ENCODE results near the gene KLK2.

Gene KLK2

DNA sequence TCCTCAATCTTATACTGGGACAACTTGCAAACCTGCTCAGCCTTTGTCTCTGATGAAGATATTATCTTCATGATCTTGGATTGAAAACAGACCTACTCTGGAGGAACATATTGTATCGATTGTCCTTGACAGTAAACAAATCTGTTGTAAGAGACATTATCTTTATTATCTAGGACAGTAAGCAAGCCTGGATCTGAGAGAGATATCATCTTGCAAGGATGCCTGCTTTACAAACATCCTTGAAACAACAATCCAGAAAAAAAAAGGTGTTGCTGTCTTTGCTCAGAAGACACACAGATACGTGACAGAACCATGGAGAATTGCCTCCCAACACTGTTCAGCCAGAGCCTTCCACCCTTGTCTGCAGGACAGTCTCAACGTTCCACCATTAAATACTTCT lies 22.5 kb upstream of the KLK2 start:
- DNase-seq (ENCODE audit: low spot score) = no peak

DNA sequence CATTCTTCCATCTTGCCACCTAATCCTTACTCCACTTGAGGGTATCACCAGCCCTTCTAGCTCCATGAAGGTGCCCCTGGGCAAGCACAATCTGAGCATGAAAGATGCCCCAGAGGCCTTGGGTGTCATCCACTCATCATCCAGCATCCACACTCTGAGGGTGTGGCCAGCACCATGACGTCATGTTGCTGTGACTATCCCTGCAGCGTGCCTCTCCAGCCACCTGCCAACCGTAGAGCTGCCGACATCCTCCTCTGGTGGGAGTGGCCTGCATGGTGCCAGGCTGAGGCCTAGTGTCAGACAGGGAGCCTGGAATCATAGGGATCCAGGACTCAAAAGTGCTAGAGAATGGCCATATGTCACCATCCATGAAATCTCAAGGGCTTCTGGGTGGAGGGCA lies 21.6 kb upstream of the KLK2 start:
- no peak for DNase-seq (ENCODE audit: low spot score)

DNA sequence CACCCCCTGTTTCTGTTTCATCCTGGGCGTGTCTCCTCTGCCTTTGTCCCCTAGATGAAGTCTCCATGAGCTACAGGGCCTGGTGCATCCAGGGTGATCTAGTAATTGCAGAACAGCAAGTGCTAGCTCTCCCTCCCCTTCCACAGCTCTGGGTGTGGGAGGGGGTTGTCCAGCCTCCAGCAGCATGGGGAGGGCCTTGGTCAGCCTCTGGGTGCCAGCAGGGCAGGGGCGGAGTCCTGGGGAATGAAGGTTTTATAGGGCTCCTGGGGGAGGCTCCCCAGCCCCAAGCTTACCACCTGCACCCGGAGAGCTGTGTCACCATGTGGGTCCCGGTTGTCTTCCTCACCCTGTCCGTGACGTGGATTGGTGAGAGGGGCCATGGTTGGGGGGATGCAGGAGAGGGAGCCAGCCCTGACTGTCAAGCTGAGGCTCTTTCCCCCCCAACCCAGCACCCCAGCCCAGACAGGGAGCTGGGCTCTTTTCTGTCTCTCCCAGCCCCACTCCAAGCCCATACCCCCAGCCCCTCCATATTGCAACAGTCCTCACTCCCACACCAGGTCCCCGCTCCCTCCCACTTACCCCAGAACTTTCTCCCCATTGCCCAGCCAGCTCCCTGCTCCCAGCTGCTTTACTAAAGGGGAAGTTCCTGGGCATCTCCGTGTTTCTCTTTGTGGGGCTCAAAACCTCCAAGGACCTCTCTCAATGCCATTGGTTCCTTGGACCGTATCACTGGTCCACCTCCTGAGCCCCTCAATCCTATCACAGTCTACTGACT lies 18.4 kb upstream of the KLK2 start, which contains the start of gene KLK3:
Gene KLK3 (plus strand): TSS at position 280 of the 775 bp plus-strand sequence. CDS start 41 bp downstream, at position 321.
- no peak for DNase-seq (ENCODE audit: low spot score)

DNA sequence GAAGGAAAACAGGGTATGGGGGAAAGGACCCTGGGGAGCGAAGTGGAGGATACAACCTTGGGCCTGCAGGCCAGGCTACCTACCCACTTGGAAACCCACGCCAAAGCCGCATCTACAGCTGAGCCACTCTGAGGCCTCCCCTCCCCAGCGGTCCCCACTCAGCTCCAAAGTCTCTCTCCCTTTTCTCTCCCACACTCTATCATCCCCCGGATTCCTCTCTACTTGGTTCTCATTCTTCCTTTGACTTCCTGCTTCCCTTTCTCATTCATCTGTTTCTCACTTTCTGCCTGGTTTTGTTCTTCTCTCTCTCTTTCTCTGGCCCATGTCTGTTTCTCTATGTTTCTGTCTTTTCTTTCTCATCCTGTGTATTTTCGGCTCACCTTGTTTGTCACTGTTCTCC lies 15.9 kb upstream of the KLK2 start:
- DNase-seq (ENCODE audit: low spot score) = no peak

DNA sequence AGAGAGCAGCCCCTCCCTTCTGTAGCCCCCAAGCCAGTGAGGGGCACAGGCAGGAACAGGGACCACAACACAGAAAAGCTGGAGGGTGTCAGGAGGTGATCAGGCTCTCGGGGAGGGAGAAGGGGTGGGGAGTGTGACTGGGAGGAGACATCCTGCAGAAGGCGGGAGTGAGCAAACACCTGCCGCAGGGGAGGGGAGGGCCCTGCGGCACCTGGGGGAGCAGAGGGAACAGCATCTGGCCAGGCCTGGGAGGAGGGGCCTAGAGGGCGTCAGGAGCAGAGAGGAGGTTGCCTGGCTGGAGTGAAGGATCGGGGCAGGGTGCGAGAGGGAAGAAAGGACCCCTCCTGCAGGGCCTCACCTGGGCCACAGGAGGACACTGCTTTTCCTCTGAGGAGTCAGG lies 14.4 kb upstream of the KLK2 start:
- DNase-seq (ENCODE audit: low spot score) = peak; percentile 52

DNA sequence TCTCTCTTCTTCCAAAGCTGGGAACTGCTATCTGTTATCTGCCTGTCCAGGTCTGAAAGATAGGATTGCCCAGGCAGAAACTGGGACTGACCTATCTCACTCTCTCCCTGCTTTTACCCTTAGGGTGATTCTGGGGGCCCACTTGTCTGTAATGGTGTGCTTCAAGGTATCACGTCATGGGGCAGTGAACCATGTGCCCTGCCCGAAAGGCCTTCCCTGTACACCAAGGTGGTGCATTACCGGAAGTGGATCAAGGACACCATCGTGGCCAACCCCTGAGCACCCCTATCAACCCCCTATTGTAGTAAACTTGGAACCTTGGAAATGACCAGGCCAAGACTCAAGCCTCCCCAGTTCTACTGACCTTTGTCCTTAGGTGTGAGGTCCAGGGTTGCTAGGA lies 13.4 kb upstream of the KLK2 start:
- DNase-seq (ENCODE audit: low spot score) = no peak

DNA sequence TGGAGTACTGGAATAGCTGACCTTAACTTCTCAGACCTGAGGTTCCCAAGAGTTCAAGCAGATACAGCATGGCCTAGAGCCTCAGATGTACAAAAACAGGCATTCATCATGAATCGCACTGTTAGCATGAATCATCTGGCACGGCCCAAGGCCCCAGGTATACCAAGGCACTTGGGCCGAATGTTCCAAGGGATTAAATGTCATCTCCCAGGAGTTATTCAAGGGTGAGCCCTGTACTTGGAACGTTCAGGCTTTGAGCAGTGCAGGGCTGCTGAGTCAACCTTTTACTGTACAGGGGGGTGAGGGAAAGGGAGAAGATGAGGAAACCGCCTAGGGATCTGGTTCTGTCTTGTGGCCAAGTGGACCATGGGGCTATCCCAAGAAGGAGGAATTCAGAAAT lies 12.2 kb upstream of the KLK2 start:
- DNase-seq (ENCODE audit: low spot score) = no peak

DNA sequence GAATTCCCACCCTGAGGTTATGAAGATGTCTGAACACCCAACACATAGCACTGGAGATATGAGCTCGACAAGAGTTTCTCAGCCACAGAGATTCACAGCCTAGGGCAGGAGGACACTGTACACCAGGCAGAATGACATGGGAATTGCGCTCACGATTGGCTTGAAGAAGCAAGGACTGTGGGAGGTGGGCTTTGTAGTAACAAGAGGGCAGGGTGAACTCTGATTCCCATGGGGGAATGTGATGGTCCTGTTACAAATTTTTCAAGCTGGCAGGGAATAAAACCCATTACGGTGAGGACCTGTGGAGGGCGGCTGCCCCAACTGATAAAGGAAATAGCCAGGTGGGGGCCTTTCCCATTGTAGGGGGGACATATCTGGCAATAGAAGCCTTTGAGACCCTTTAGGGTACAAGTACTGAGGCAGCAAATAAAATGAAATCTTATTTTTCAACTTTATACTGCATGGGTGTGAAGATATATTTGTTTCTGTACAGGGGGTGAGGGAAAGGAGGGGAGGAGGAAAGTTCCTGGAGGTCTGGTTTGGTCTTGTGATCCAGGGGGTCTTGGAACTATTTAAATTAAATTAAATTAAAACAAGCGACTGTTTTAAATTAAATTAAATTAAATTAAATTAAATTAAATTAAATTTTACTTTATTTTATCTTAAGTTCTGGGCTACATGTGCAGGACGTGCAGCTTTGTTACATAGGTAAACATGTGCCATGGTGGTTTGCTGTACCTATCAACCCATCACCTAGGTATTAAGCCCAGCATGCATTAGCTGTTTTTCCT lies 11.5 kb upstream of the KLK2 start:
- DNase-seq (ENCODE audit: low spot score) = no peak

DNA sequence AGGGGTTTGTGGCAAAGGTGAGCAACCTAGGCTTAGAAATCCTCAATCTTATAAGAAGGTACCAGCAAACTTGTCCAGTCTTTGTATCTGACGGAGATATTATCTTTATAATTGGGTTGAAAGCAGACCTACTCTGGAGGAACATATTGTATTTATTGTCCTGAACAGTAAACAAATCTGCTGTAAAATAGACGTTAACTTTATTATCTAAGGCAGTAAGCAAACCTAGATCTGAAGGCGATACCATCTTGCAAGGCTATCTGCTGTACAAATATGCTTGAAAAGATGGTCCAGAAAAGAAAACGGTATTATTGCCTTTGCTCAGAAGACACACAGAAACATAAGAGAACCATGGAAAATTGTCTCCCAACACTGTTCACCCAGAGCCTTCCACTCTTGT lies 3.8 kb upstream of the KLK2 start:
- DNase-seq (ENCODE audit: low spot score) = no peak

DNA sequence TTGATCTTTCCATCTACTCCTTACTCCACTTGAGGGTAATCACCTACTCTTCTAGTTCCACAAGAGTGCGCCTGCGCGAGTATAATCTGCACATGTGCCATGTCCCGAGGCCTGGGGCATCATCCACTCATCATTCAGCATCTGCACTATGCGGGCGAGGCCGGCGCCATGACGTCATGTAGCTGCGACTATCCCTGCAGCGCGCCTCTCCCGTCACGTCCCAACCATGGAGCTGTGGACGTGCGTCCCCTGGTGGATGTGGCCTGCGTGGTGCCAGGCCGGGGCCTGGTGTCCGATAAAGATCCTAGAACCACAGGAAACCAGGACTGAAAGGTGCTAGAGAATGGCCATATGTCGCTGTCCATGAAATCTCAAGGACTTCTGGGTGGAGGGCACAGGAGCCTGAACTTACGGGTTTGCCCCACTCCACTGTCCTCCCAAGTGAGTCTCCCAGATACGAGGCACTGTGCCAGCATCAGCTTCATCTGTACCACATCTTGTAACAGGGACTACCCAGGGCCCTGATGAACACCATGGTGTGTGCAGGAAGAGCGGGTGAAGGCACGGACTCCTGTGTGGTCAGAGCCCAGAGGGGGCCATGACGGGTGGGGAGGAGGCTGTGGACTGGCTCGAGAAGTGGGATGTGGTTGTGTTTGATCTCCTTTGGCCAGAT lies 2.7 kb upstream of the KLK2 start:
- no peak for DNase-seq (ENCODE audit: low spot score)

DNA sequence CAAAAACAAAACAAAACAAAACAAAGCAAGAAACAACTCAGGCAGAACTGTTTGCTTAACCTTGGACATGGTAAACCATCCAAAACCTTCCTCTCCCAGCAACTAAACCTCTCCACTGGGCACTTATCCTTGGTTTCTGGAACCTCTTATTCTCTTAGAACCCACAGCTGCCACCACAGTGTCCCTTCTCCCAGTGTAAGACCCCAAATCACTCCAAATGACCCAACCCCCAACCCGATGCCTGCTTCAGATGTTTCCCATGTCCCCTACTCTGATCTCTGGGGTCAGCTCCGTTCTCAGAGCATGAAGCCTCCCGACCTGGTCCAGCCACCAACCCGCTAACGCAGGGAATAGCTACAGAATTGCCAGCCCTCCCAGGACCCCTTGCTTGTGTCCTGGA lies 972 bp downstream of the KLK2 start:
- no peak for DNase-seq (ENCODE audit: low spot score)

DNA sequence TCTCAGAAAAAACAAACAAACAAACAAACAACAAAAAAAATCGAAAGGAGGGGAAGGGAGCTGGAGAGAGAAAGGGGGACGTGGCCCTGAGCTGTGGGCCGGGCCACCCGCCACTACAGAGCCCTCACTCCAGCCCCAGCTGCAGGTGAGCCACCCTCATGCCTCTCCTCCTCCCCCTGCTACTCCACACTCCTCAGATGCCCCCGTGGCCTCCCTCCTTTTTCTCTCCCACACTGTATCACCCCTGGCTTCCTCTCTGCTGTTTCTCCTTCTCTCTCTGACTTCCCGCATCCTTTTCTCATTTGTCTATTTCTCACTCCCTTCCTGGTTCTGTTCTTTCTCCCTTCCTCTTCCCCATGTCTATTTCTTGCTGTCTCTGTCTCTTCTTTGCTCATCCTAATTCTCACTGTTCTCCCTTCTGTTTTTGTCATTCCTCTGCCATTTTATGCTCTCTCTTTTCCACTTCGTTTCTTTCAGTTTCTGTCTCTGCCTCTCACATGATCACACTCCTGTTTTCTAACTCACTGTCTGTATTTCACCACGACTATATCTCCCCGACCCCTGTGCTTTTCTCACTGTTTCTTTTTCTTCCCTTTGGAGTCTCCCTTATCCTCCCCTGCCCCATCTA lies 2.7 kb downstream of the KLK2 start:
- DNase-seq (ENCODE audit: low spot score) = no peak

DNA sequence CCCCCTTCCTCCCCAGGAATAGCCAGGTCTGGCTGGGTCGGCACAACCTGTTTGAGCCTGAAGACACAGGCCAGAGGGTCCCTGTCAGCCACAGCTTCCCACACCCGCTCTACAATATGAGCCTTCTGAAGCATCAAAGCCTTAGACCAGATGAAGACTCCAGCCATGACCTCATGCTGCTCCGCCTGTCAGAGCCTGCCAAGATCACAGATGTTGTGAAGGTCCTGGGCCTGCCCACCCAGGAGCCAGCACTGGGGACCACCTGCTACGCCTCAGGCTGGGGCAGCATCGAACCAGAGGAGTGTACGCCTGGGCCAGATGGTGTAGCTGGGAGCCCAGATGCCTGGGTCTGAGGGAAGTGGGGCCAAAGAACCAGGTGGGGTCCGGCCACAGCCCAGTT lies 3.2 kb downstream of the KLK2 start:
- DNase-seq (ENCODE audit: low spot score) = no peak

DNA sequence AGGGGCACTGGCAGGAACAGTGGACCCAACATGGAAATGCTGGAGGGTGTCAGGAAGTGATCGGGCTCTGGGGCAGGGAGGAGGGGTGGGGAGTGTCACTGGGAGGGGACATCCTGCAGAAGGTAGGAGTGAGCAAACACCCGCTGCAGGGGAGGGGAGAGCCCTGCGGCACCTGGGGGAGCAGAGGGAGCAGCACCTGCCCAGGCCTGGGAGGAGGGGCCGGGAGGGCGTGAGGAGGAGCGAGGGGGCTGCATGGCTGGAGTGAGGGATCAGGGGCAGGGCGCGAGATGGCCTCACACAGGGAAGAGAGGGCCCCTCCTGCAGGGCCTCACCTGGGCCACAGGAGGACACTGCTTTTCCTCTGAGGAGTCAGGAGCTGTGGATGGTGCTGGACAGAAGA lies 4.1 kb downstream of the KLK2 start:
- no peak for DNase-seq (ENCODE audit: low spot score)

DNA sequence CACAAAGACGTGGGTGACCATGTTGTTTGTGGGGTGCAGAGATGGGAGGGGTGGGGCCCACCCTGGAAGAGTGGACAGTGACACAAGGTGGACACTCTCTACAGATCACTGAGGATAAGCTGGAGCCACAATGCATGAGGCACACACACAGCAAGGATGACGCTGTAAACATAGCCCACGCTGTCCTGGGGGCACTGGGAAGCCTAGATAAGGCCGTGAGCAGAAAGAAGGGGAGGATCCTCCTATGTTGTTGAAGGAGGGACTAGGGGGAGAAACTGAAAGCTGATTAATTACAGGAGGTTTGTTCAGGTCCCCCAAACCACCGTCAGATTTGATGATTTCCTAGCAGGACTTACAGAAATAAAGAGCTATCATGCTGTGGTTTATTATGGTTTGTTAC lies 5.6 kb downstream of the KLK2 start:
- no peak for DNase-seq (ENCODE audit: low spot score)

DNA sequence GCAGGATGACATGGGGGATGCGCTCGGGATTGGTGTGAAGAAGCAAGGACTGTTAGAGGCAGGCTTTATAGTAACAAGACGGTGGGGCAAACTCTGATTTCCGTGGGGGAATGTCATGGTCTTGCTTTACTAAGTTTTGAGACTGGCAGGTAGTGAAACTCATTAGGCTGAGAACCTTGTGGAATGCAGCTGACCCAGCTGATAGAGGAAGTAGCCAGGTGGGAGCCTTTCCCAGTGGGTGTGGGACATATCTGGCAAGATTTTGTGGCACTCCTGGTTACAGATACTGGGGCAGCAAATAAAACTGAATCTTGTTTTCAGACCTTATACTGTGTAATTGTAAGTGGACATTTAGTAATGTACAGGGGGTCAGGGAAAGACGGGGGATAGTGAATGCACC lies 7.0 kb downstream of the KLK2 start:
- no peak for DNase-seq (ENCODE audit: low spot score)

DNA sequence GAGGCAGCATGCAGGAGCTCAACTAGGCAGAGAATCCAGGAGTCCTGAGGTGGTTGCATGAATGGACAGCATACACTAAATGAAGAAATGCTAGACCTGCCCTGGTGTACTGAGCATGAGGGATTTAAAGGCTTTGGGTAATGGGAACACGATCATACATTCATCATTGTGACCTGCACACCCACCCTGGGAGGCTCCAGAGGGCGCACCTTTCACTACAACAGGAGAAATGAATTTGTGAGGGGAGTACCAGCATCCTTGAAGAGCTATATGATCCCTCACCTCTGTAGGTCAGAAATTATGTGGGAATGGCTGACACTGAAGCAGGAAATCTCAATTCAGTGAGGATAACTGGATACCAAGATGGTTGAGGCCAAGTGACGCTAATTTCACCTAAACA lies 8.9 kb downstream of the KLK2 start:
- no peak for DNase-seq (ENCODE audit: low spot score)

DNA sequence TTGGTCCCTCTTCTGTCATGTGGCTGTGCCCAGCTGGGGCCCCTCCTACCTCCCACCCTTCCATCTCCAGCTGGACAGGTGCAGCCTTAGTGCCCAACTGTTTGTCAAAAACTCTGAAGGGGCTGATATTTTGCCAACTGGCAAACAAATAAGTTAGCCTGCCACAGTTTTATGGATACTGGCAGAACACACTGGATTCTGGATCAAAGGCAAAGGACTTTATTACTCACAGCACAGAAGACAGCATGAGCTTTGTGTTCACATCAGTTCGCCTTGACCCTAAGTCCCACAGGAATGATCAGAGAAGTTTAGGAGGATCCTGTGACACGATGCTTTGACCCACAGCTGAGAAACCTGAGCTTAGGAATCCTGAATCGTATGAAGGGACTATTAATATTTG lies 16.4 kb downstream of the KLK2 start:
- DNase-seq (ENCODE audit: low spot score) = peak; percentile 60

DNA sequence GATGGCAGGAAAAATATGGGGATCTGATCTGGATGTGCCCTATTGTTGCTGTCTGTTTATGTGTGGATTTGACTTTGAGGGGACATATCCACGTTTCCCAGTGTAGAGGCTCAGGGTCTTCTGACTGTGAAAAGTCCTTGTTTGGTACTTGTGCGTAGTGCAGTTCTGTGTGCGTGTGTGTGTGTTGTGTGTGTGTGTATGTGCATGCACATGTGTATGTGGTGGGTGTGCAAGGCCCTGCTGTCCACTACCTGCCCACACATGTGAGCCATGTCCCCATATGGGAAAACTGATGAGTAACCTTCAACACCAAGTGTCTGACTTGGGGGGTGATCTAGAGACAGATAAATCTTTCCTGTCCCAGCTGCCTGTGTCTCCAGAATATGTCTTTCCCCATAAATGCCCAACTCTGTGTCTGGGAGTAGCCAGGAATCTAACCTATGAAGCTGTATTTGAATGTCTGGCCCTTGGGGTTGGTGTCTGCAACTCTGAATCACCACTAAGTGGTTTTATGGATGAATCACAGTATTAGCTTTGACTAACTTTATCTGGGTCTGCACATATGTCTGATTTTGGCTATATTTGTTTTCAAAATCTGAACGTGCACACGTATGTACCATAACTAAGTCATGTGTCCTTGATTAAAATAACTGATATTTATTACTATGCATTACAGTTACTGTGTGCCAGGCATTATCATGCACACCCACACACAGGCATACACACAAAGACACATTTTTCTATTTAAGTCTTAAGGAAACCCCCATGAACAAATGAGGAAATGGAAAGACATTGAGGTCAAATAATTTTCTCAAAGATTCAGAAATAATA lies 17.4 kb downstream of the KLK2 start:
- DNase-seq (ENCODE audit: low spot score) = peak; percentile 49

DNA sequence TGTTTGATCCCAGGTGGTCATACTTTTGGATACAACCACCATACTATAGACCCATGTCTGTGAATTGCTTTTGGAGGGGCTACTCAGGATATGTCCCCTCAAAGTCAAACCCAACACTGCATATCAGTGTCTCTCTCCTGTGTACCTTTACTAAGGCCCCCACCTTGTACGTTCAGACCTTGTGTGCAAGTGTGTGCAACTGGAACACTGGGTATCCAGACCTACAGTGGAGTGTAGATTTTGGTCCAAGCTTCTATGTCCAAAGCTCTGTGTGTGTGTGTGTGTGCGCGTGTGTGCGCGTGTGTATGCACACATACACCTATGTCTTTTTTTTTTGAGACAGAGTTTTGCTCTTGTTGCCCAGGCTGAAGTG lies 18.0 kb downstream of the KLK2 start:
- no peak for DNase-seq (ENCODE audit: low spot score)

DNA sequence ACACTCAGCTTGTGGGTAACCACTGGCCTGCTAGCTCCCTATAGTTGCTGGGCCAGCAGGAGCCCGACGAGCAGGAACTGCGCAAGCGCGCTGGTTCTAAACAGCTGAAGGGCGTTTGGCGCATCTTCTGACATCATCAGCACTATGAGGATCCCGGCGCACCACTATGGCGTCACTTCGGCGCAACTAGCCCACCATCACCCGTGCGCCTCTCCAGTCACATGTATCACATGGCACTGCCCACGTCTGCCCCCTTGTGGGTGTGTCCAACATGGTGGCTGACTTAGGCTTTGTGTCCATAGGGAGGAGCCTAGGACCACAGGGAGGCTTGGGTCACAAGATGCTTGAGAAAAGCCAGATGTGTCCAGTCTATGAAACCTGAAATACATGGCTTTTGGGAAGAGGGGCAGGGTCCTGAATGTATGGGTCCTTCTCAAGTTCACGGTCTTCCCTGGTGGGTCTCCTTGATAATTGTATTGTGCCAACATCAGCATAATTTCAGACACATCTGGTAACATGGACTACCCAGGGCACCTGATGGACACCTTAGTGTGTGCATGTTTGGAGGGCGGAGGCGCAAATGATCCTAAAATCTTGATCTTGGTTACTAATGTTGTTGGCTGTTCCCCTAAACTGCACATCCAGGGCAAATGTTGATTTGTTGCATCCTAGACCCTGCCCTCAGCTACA lies 20.0 kb downstream of the KLK2 start:
- no peak for DNase-seq (ENCODE audit: low spot score)
